Sigmoid colon (tissue), 7 donors: ENCODE data around the gene KCNA10. TPM values are rescaled to one million over a fixed set of nuclear protein-coding genes. Genes with fewer than 3 reads are reported as not detected.

ENCODE experiments used
- DNase-seq: peaks from one replicate; pipeline ENCODE4 v3.0.0-alpha.2; 2019
- H3K27ac ChIP-seq, 4 donors: fragments of 200-600 bp; sonication (generic); one replicate each; pipeline ENCODE4 v1.5.1; 2016 to 2019; ENCODE audit warnings: mild to moderate bottlenecking in 1 of 4
- H3K27me3 ChIP-seq, 3 donors: fragments of 200-600 bp; sonication (generic); one replicate each; pipeline ENCODE4 v1.5.1; 2019; ENCODE audit warnings: mild to moderate bottlenecking in 1 of 3
- H3K36me3 ChIP-seq, 4 donors: fragments of 200-600 bp; sonication (generic); one replicate each; pipeline ENCODE4 v1.5.1; 2016 to 2019
- H3K4me1 ChIP-seq, 4 donors: fragments of 200-600 bp; sonication (generic); one replicate each; pipeline ENCODE4 v1.5.1; 2017 to 2019
- H3K4me3 ChIP-seq, 4 donors: fragments of 200-600 bp; sonication (generic); one replicate each; pipeline ENCODE4 v1.5.1; 2017 to 2019; ENCODE audit warnings: mild to moderate bottlenecking in 2 of 4, moderate library complexity in 1 of 4
- H3K9me3 ChIP-seq, 4 donors: fragments of 200-600 bp in 3 of 4; sonication (generic) in 3 of 4; one replicate each; pipeline versions ENCODE4 v1.5.1 to v1.6.1; 2013 to 2019
- CTCF ChIP-seq, 4 experiments: fragments of 450-650 bp in 3 of 4; fragments of 200-600 bp in 1 of 4; IDR thresholded peaks; one replicate each; pipeline ENCODE4 v1.5.1; 2016 to 2019; ENCODE audit warnings: antibody characterized with exemption in 4 of 4, mild to moderate bottlenecking in 3 of 4, moderate library complexity in 2 of 4
- EP300 ChIP-seq, 4 donors: sonication (generic); formaldehyde crosslinking; IDR thresholded peaks; one replicate each; pipeline ENCODE4 v1.6.1; 2017; ENCODE audit warnings: antibody characterized with exemption in 4 of 4
- POLR2A ChIP-seq, 2 donors: fragments of 450-650 bp; IDR thresholded peaks; one replicate each; pipeline ENCODE4 v1.6.1; 2016; ENCODE audit warnings: antibody characterized with exemption in 2 of 2, mild to moderate bottlenecking in 2 of 2, moderate library complexity in 2 of 2
- POLR2AphosphoS5 ChIP-seq, 4 donors: sonication (generic); formaldehyde crosslinking; IDR thresholded peaks; one replicate each; pipeline ENCODE4 v1.6.1; 2017; ENCODE audit warnings: antibody characterized with exemption in 4 of 4
- WGBS, 2 donors: extraction: QIAGEN DNeasy Blood & Tissue Kit; methylation state at CpG; one replicate each; pipeline ENCODE4 v1.1.7; 2013; 5-methylcytosine and 5-hydroxymethylcytosine counted together
- intact Hi-C: fragments of 100-400 bp; cut with DNase I; formaldehyde crosslinking; loops from one replicate; pipeline ENCODE4 v1.15.1; 2023
- polyA plus RNA-seq, 3 donors: library from polyadenylated mRNA; stranded (reverse); fragments of 200-250 nt; gene quantifications; one replicate each; pipeline ENCODE4 v1.2.3, GENCODE V29; 2013
- total RNA-seq, 4 donors: library from RNA; depleted of rRNA; stranded (reverse); fragments of >200 nt; gene quantifications; one replicate each; pipeline ENCODE4 v1.1.0, GENCODE V29; 2016
- donor health status: healthy with polysubstance abuse.
- donor health status: Bipolar disorder and iron deficiency.
- donor health status: healthy.

Gene KCNA10
- total and polyA plus RNA-seq, 7 donors = not detected

- H3K27me3 ChIP-seq = no peaks in the 10 kb centered on the region
- no peak for DNase-seq
- H3K9me3 ChIP-seq = no peaks in the 10 kb centered on the region
- TF ChIP-seq EP300 (IDR thresholded peaks at IDR 0.05) (no peak), CTCF (IDR thresholded peaks at IDR 0.05) (no peak), POLR2A (IDR thresholded peaks at IDR 0.05) (no peak), POLR2AphosphoS5 (IDR thresholded peaks at IDR 0.05) (no peak)
- 66 to 71% methylated on average over 11 of the region's 11 CpGs for WGBS, 2 donors
- H3K36me3 ChIP-seq = no peaks in the 10 kb centered on the region
- intact Hi-C loops = no loop called here
- H3K4me1 ChIP-seq = no peaks in the 10 kb centered on the region
- H3K4me3 ChIP-seq = no peak overlapping the region
- no peak overlapping the region for H3K27ac ChIP-seq
These were observed 28.1 kb downstream of the KCNA10 start for GRCh38 chr1:110490791-110491451.

- no peaks in the 10 kb centered on the region for H3K36me3 ChIP-seq
- DNase-seq = no peak
- intact Hi-C loops = no loop called here
- 80 to 85% methylated on average over 14 of the region's 14 CpGs for WGBS, 2 donors
- H3K9me3 ChIP-seq = no peaks in the 10 kb centered on the region
- TF ChIP-seq CTCF (IDR thresholded peaks at IDR 0.05) (no peak), EP300 (IDR thresholded peaks at IDR 0.05) (no peak), POLR2A (IDR thresholded peaks at IDR 0.05) (no peak), POLR2AphosphoS5 (IDR thresholded peaks at IDR 0.05) (no peak)
- no peak overlapping the region for H3K4me3 ChIP-seq
- H3K4me1 ChIP-seq = no peaks in the 10 kb centered on the region
- H3K27me3 ChIP-seq = no peaks in the 10 kb centered on the region
- no peak overlapping the region for H3K27ac ChIP-seq
These were observed 28.9 kb downstream of the KCNA10 start for GRCh38 chr1:110489973-110490542.

GRCh38 chr1:110489406-110489805 lies 29.6 kb downstream of the KCNA10 start:
- no peaks in the 10 kb centered on the region for H3K27me3 ChIP-seq
- H3K27ac ChIP-seq = no peak overlapping the region
- H3K4me1 ChIP-seq = no peaks in the 10 kb centered on the region
- 94% methylated on average over 15 of the region's 15 CpGs for WGBS, 2 donors
- no peak for TF ChIP-seq POLR2AphosphoS5 (IDR thresholded peaks at IDR 0.05)
- TF ChIP-seq CTCF (IDR thresholded peaks at IDR 0.05) = no peak
- no peak for TF ChIP-seq POLR2A (IDR thresholded peaks at IDR 0.05)
- TF ChIP-seq EP300 (IDR thresholded peaks at IDR 0.05) = no peak
- H3K9me3 ChIP-seq = no peaks in the 10 kb centered on the region
- H3K4me3 ChIP-seq = no peak overlapping the region
- no peak for DNase-seq
- intact Hi-C loops = no loop called here
- H3K36me3 ChIP-seq = no peaks in the 10 kb centered on the region

- intact Hi-C loops = no loop called here
- H3K4me3 ChIP-seq = no peak overlapping the region
- no peaks in the 10 kb centered on the region for H3K27me3 ChIP-seq
- TF ChIP-seq POLR2AphosphoS5 (IDR thresholded peaks at IDR 0.05) (no peak), EP300 (IDR thresholded peaks at IDR 0.05) (no peak), CTCF (IDR thresholded peaks at IDR 0.05) (no peak), POLR2A (IDR thresholded peaks at IDR 0.05) (no peak)
- no peaks in the 10 kb centered on the region for H3K9me3 ChIP-seq
- H3K27ac ChIP-seq = no peak overlapping the region
- 64 to 66% methylated on average over 3 of the region's 3 CpGs for WGBS, 2 donors
- DNase-seq = no peak
- H3K36me3 ChIP-seq = no peaks in the 10 kb centered on the region
- no peaks in the 10 kb centered on the region for H3K4me1 ChIP-seq
These were observed 30.1 kb downstream of the KCNA10 start for GRCh38 chr1:110488867-110489266.
